HG03066 (cell line): ENCODE data around the gene SLC22A31.
"Not testable (repeated sequence)": the region's sequence is repeated elsewhere in the genome, so short reads cannot be mapped to it uniquely, and the experiment has no call there.

ENCODE experiments used
- ATAC-seq: cut with Tn5 transposase; IDR thresholded peaks from one replicate; pipeline ENCODE4 v1.9.1; 2021; ENCODE audit warnings: low read depth; ENCODE audit not compliant: unreplicated experiment

SLC22A31 gene

GRCh38 chr16:89193576-89194293 is 6.6 kb downstream of the SLC22A31 start:
- no peak for ATAC-seq

GRCh38 chr16:89192956-89193575 is 7.3 kb downstream of the SLC22A31 start:
- no peak for ATAC-seq

GRCh38 chr16:89192186-89192955 is 8.0 kb downstream of the SLC22A31 start:
- not testable (repeated sequence) for ATAC-seq

GRCh38 chr16:89191901-89192185 is 8.5 kb downstream of the SLC22A31 start:
- ATAC-seq = no peak

- no peak for ATAC-seq
Observed at GRCh38 chr16:89191033-89191900, 9.1 kb downstream of the SLC22A31 start.

- ATAC-seq = no peak
Observed at GRCh38 chr16:89190150-89190958, 10.0 kb downstream of the SLC22A31 start.

- ATAC-seq = no peak
Observed at GRCh38 chr16:89189358-89190025, 10.8 kb downstream of the SLC22A31 start.

- not testable (repeated sequence) for ATAC-seq
Observed at GRCh38 chr16:89188471-89189357, 11.6 kb downstream of the SLC22A31 start.

- ATAC-seq = no peak
Observed at GRCh38 chr16:89187770-89188392, 12.5 kb downstream of the SLC22A31 start.

GRCh38 chr16:89187032-89187769 is 13.1 kb downstream of the SLC22A31 start:
- no peak for ATAC-seq

- not testable (repeated sequence) for ATAC-seq
Observed at GRCh38 chr16:89186593-89187031, 13.7 kb downstream of the SLC22A31 start.

GRCh38 chr16:89185887-89186592 is 14.3 kb downstream of the SLC22A31 start:
- not testable (repeated sequence) for ATAC-seq

- no peak for ATAC-seq
Observed at GRCh38 chr16:89184933-89185794, 15.2 kb downstream of the SLC22A31 start.

- ATAC-seq = no peak
Observed at GRCh38 chr16:89184677-89184932, 15.7 kb downstream of the SLC22A31 start.

GRCh38 chr16:89183975-89184676 is 16.2 kb downstream of the SLC22A31 start:
- ATAC-seq = no peak
